ENCODE measurements around the gene GNB4.

DNA sequence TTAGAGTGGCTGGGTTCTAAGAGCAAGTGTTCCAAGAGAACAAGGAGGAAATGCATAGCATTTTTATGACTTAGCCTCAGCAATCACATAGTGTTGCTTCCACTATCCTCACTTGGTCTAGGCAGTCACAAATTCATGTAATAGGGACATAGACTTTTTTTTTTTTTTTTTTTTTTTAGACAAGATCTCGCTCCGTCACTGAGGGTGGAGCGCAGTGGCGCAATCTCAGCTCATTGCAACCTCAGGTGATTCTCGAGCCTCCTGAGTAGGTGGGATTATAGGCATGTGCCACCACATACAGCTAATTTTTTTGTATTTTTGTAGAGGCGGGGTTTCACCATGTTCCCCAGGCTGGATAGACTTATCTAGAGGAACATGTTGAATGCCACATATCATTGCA lies 4.7 kb upstream of the GNB4 start:
- TF ChIP-seq POLR2A (IDR thresholded peaks at IDR 0.05) = no peak
- no peak for TF ChIP-seq POLR2AphosphoS5 (IDR thresholded peaks at IDR 0.05)
- TF ChIP-seq, protein P1, sequence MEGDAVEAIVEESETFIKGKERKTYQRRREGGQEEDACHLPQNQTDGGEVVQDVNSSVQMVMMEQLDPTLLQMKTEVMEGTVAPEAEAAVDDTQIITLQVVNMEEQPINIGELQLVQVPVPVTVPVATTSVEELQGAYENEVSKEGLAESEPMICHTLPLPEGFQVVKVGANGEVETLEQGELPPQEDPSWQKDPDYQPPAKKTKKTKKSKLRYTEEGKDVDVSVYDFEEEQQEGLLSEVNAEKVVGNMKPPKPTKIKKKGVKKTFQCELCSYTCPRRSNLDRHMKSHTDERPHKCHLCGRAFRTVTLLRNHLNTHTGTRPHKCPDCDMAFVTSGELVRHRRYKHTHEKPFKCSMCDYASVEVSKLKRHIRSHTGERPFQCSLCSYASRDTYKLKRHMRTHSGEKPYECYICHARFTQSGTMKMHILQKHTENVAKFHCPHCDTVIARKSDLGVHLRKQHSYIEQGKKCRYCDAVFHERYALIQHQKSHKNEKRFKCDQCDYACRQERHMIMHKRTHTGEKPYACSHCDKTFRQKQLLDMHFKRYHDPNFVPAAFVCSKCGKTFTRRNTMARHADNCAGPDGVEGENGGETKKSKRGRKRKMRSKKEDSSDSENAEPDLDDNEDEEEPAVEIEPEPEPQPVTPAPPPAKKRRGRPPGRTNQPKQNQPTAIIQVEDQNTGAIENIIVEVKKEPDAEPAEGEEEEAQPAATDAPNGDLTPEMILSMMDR (IDR thresholded peaks at IDR 0.05 in 8 of 11, conservative IDR thresholded peaks at IDR 0.05 in 3 of 11) = no peak
